ENCODE measurements around the gene ILKAP.
"Not testable (repeated sequence)": the region's sequence is repeated elsewhere in the genome, so short reads cannot be mapped to it uniquely, and the experiment has no call there.

Gene ILKAP

GRCh38 chr2:238180554-238180953, 22.9 kb downstream of the ILKAP start:
- Histone ChIP-seq H3K4me2 (ENCODE audit: low read length) (no peak overlapping the region), H3K9me3 (replicated peaks; ENCODE audit: low read length) (no peaks in the 10 kb centered on the region), H3K36me3 (ENCODE audit: insufficient read depth, low read length) (peaks cover 87% of the 10 kb centered on the region)

DNA sequence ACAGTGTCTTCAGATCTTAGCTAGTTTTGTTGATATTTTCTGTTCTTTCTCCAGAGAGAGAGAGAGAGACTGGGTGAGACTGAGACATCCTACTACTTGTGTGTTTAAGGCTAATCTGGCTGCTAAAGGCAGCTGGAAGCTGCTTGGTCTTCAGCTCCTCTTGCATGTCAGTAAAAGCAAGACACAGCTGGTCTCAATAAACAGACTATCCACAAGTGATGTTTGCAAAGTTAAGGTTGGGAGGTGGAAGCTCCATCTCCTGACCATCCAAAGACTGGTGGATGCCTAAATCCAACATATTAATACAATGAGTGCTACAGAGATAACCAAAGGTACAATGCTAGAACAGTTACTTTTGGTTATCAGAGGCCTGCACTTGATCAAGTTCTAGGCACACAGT, 26.9 kb downstream of the ILKAP start:
- peaks cover 89% of the 10 kb centered on the region for H3K36me3 ChIP-seq (ENCODE audit: insufficient read depth, low read length)

More at GRCh38 chr2:238180554-238180953, 22.9 kb downstream of the ILKAP start:
- Histone ChIP-seq H3K4me1 (ENCODE audit: control insufficient read depth, insufficient read depth, low read length) (no peaks in the 10 kb centered on the region), H3K9ac (ENCODE audit: low read depth, low read length) (no peak overlapping the region), H3K4me3 (ENCODE audit: low read length) (no peak overlapping the region), H3K27me3 (ENCODE audit: control insufficient read depth, insufficient read depth, low read length) (no peaks in the 10 kb centered on the region)

DNA sequence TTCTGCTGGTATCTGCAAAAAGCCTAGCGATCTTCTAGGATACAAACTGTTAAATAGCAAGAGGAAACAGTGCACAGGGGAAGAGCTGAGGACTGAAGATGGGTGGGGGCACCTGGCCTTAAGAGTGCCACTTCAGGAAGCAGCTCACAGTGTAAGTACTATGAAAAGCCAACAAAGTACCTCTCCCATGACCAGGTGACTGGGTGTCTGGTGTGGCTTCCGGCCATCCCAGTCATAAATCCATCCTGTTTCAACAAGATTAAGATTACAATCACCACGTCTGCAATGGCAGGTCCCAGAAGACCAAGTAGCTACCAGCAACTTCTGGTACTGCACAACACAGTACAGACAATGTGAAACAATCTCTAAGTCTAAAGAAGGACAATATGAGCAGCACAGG, 28.8 kb downstream of the ILKAP start:
- Histone ChIP-seq H3K4me1 (ENCODE audit: control insufficient read depth, insufficient read depth, low read length) (peaks cover 17% of the 10 kb centered on the region), H3K4me2 (ENCODE audit: low read length) (no peak overlapping the region), H3K36me3 (ENCODE audit: insufficient read depth, low read length) (peaks cover 83% of the 10 kb centered on the region), H3K9me3 (replicated peaks; ENCODE audit: low read length) (no peaks in the 10 kb centered on the region), H3K27me3 (ENCODE audit: control insufficient read depth, insufficient read depth, low read length) (no peaks in the 10 kb centered on the region), H3K4me3 (ENCODE audit: low read length) (no peak overlapping the region), H3K9ac (ENCODE audit: low read depth, low read length) (no peak overlapping the region)

More for the DNA sequence above, 26.9 kb downstream of the ILKAP start:
- Histone ChIP-seq H3K9ac (ENCODE audit: low read depth, low read length) (no peak overlapping the region), H3K4me3 (ENCODE audit: low read length) (no peak overlapping the region), H3K4me1 (ENCODE audit: control insufficient read depth, insufficient read depth, low read length) (peaks cover 2% of the 10 kb centered on the region), H3K9me3 (replicated peaks; ENCODE audit: low read length) (no peaks in the 10 kb centered on the region), H3K4me2 (ENCODE audit: low read length) (no peak overlapping the region), H3K27me3 (ENCODE audit: control insufficient read depth, insufficient read depth, low read length) (no peaks in the 10 kb centered on the region)

DNA sequence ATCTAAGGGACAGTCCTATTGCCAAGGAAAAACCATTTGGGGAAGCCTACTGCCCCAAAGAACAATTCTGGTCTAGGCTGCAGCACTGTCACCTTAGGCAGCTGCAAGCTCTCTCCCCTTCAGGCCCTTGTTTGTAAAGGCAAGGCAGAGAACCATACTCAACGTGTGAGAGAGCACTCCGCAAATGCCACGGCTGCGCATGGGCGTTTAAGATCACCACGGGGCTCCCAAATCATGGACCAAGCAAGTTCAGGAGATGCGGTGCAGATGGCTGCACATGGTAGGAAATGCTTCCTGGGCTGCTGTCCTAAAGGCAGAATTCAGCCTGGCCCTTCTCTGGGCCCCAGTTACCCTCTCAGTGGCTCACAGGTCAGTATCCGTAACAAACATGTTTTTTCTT, 29.2 kb downstream of the ILKAP start:
- peaks cover 79% of the 10 kb centered on the region for H3K36me3 ChIP-seq (ENCODE audit: insufficient read depth, low read length)
- no peak overlapping the region for H3K4me2 ChIP-seq (ENCODE audit: low read length)
- H3K27me3 ChIP-seq (ENCODE audit: control insufficient read depth, insufficient read depth, low read length): no peaks in the 10 kb centered on the region
- H3K4me3 ChIP-seq (ENCODE audit: low read length): no peak overlapping the region
- no peak overlapping the region for H3K9ac ChIP-seq (ENCODE audit: low read depth, low read length)
- peaks cover 21% of the 10 kb centered on the region for H3K4me1 ChIP-seq (ENCODE audit: control insufficient read depth, insufficient read depth, low read length)
- no peaks in the 10 kb centered on the region for H3K9me3 ChIP-seq (replicated peaks; ENCODE audit: low read length)

DNA sequence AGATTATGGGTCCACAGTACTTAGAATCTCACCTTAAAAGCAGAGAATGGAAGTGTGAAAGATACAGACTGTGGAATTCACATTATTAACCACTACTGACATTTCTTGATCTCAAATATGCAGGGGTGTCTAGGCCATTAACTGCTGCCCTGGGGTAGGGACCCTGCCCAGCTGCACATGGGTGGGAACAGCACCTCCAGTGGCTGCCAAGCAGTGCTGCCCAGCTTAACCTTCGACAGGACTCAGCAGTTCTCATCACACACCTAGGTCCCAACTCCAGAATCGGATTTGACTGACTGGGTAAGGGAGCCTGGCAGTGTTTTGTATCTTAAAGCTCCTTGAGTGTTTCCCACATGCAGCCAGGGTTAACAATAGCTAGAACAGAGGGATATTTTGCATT, 29.8 kb downstream of the ILKAP start:
- peaks cover 78% of the 10 kb centered on the region for H3K36me3 ChIP-seq (ENCODE audit: insufficient read depth, low read length)
- H3K27me3 ChIP-seq (ENCODE audit: control insufficient read depth, insufficient read depth, low read length): no peaks in the 10 kb centered on the region
- H3K4me2 ChIP-seq (ENCODE audit: low read length): no peak overlapping the region

GRCh38 chr2:238172439-238172838, 31.1 kb downstream of the ILKAP start:
- H3K27me3 ChIP-seq (ENCODE audit: control insufficient read depth, insufficient read depth, low read length): no peaks in the 10 kb centered on the region
- peaks cover 77% of the 10 kb centered on the region for H3K36me3 ChIP-seq (ENCODE audit: insufficient read depth, low read length)

More for the DNA sequence above, 29.8 kb downstream of the ILKAP start:
- H3K4me1 ChIP-seq (ENCODE audit: control insufficient read depth, insufficient read depth, low read length): peaks cover 27% of the 10 kb centered on the region
- no peaks in the 10 kb centered on the region for H3K9me3 ChIP-seq (replicated peaks; ENCODE audit: low read length)
- no peak overlapping the region for H3K4me3 ChIP-seq (ENCODE audit: low read length)
- H3K9ac ChIP-seq (ENCODE audit: low read depth, low read length): no peak overlapping the region

GRCh38 chr2:238171575-238172187, 31.8 kb downstream of the ILKAP start:
- H3K9ac ChIP-seq (ENCODE audit: low read depth, low read length): no peak overlapping the region
- H3K9me3 ChIP-seq (replicated peaks; ENCODE audit: low read length): no peaks in the 10 kb centered on the region
- peaks cover 41% of the 10 kb centered on the region for H3K4me1 ChIP-seq (ENCODE audit: control insufficient read depth, insufficient read depth, low read length)
- no peaks in the 10 kb centered on the region for H3K27me3 ChIP-seq (ENCODE audit: control insufficient read depth, insufficient read depth, low read length)
- H3K36me3 ChIP-seq (ENCODE audit: insufficient read depth, low read length): peaks cover 72% of the 10 kb centered on the region
- H3K4me3 ChIP-seq (ENCODE audit: low read length): no peak overlapping the region
- no peak overlapping the region for H3K4me2 ChIP-seq (ENCODE audit: low read length)

More at GRCh38 chr2:238172439-238172838, 31.1 kb downstream of the ILKAP start:
- Histone ChIP-seq H3K4me1 (ENCODE audit: control insufficient read depth, insufficient read depth, low read length) (peaks cover 39% of the 10 kb centered on the region), H3K9ac (ENCODE audit: low read depth, low read length) (no peak overlapping the region), H3K9me3 (replicated peaks; ENCODE audit: low read length) (no peaks in the 10 kb centered on the region), H3K4me2 (ENCODE audit: low read length) (no peak overlapping the region), H3K4me3 (ENCODE audit: low read length) (no peak overlapping the region)

- peak overlapping the region; percentile 45 for H3K9ac ChIP-seq (ENCODE audit: low read depth, low read length)
- peaks cover 41% of the 10 kb centered on the region for H3K4me1 ChIP-seq (ENCODE audit: control insufficient read depth, insufficient read depth, low read length)
- H3K36me3 ChIP-seq (ENCODE audit: insufficient read depth, low read length): peaks cover 69% of the 10 kb centered on the region
- not testable (repeated sequence) for H3K4me2 ChIP-seq (ENCODE audit: low read length); H3K27me3 ChIP-seq (ENCODE audit: control insufficient read depth, insufficient read depth, low read length); H3K9me3 ChIP-seq (replicated peaks; ENCODE audit: low read length); H3K4me3 ChIP-seq (ENCODE audit: low read length)
These were observed 32.4 kb downstream of the ILKAP start for GRCh38 chr2:238171072-238171431.

- Histone ChIP-seq H3K9ac (ENCODE audit: low read depth, low read length) (peak overlapping the region; percentile 45), H3K36me3 (ENCODE audit: insufficient read depth, low read length) (peaks cover 66% of the 10 kb centered on the region), H3K9me3 (replicated peaks; ENCODE audit: low read length) (no peaks in the 10 kb centered on the region), H3K4me3 (ENCODE audit: low read length) (peak overlapping the region; percentile 4), H3K4me1 (ENCODE audit: control insufficient read depth, insufficient read depth, low read length) (peaks cover 41% of the 10 kb centered on the region), H3K27me3 (ENCODE audit: control insufficient read depth, insufficient read depth, low read length) (no peaks in the 10 kb centered on the region), H3K4me2 (ENCODE audit: low read length) (peak overlapping the region; percentile 42)
These were observed 33.0 kb downstream of the ILKAP start for GRCh38 chr2:238170386-238171071.

DNA sequence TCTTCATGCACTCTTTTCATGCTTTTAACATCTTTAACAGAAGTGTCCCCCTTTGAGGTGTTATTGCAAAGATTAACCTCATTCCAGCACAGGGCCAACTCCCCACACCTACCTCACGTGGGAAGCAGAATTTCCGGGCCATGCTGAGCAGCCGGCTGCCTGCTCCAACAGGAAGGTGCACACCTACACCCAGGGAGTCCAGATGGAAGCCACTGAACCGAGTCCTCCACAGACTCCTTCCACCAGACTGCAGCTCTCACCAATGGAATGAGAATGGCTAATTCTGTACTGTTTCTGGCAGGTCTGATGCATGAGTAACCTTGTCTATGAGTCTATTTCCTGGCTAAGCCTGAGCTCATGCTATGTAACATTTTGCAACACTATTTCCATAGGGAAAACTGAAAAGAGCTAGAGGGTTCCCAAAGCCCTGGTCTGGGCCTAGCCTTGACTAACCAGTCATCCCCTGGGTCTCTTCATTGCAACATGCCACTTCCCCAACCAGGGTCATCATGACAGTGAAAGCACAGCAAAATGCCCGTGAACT, 33.7 kb downstream of the ILKAP start:
- H3K4me3 ChIP-seq (ENCODE audit: low read length): peak overlapping the region; percentile 54
- no peaks in the 10 kb centered on the region for H3K9me3 ChIP-seq (replicated peaks; ENCODE audit: low read length)
- peaks cover 59% of the 10 kb centered on the region for H3K36me3 ChIP-seq (ENCODE audit: insufficient read depth, low read length)
- H3K4me2 ChIP-seq (ENCODE audit: low read length): peak overlapping the region; percentile 77
- peak overlapping the region; percentile 67 for H3K9ac ChIP-seq (ENCODE audit: low read depth, low read length)
- H3K27me3 ChIP-seq (ENCODE audit: control insufficient read depth, insufficient read depth, low read length): no peaks in the 10 kb centered on the region
- H3K4me1 ChIP-seq (ENCODE audit: control insufficient read depth, insufficient read depth, low read length): peaks cover 41% of the 10 kb centered on the region

DNA sequence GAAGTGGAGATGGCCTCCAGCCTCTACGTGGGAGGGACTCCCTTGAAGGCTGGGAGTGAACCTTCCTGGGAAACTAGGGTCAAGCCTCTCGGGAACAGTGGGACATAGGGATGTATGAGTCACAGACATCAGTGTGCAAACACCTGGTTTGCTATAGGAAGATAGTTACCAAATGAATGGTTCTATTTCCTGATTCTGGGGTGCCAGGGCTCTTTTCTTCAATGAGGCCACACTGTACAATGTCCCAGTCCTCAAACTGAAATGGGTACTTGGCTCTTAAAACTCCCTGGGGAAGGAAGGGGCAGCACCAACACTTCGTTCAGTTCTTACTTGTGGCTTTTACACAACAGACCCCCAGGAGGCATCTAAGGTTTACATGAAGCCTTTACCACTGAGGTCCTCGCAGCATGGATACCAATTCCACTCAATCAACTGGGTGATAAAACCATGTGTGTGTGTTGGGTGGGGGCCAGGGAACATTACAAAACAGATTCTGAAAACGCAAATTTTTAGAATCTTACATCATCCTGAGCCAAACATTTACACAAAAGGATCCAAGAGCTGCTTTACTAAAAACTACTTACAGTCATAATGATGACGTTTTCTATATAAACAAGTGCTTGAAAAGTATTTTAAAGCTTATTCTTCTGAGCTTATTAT, 34.3 kb downstream of the ILKAP start:
- Histone ChIP-seq H3K4me1 (ENCODE audit: control insufficient read depth, insufficient read depth, low read length) (peaks cover 41% of the 10 kb centered on the region), H3K36me3 (ENCODE audit: insufficient read depth, low read length) (peaks cover 54% of the 10 kb centered on the region), H3K27me3 (ENCODE audit: control insufficient read depth, insufficient read depth, low read length) (no peaks in the 10 kb centered on the region), H3K9me3 (replicated peaks; ENCODE audit: low read length) (no peaks in the 10 kb centered on the region), H3K4me2 (ENCODE audit: low read length) (peak overlapping the region; percentile 77), H3K9ac (ENCODE audit: low read depth, low read length) (peak overlapping the region; percentile 67), H3K4me3 (ENCODE audit: low read length) (peak overlapping the region; percentile 54)

All from skeletal muscle satellite cell (primary cell).